Gastroesophageal sphincter (tissue), 3 donors: Measurements from ENCODE around the gene RIMS3.

Experiments used
- CTCF ChIP-seq, 4 experiments: fragments of 200-600 bp in 2 of 4; fragments of 450-650 bp in 2 of 4; sonication (generic) in 1 of 4; IDR thresholded peaks; one replicate each; pipeline ENCODE4 v1.5.1; 2017 to 2019; ENCODE audit warnings: antibody characterized with exemption in 4 of 4, mild to moderate bottlenecking in 2 of 4, moderate library complexity in 2 of 4
- EP300 ChIP-seq: sonication (generic); formaldehyde crosslinking; IDR thresholded peaks from one replicate; pipeline ENCODE4 v1.6.1; 2017; ENCODE audit warnings: antibody characterized with exemption, mild to moderate bottlenecking
- POLR2A ChIP-seq, 2 donors: fragments of 450-650 bp; IDR thresholded peaks; one replicate each; pipeline ENCODE4 v1.6.1; 2017; ENCODE audit warnings: antibody characterized with exemption in 2 of 2, mild to moderate bottlenecking in 2 of 2, moderate library complexity in 1 of 2
- POLR2AphosphoS5 ChIP-seq: sonication (generic); formaldehyde crosslinking; IDR thresholded peaks from one replicate; pipeline ENCODE4 v1.6.1; 2017; ENCODE audit warnings: antibody characterized with exemption

- TF ChIP-seq CTCF (IDR thresholded peaks at IDR 0.05) (no peak), EP300 (no peak), POLR2A (IDR thresholded peaks at IDR 0.05) (no peak), POLR2AphosphoS5 (no peak)
These were observed 34.3 kb upstream of the RIMS3 start for GRCh38 chr1:40699787-40700186.
